Measurements from ENCODE around the gene GALNTL6. TPM values are rescaled to one million over a fixed set of nuclear protein-coding genes. Genes with fewer than 3 reads are reported as not detected.
"Not testable (repeated sequence)": the region's sequence is repeated elsewhere in the genome, so short reads cannot be mapped to it uniquely, and the experiment has no call there.

Gene GALNTL6
- total RNA-seq, 1 donor from 2014 or later, result 0.35 TPM

DNA sequence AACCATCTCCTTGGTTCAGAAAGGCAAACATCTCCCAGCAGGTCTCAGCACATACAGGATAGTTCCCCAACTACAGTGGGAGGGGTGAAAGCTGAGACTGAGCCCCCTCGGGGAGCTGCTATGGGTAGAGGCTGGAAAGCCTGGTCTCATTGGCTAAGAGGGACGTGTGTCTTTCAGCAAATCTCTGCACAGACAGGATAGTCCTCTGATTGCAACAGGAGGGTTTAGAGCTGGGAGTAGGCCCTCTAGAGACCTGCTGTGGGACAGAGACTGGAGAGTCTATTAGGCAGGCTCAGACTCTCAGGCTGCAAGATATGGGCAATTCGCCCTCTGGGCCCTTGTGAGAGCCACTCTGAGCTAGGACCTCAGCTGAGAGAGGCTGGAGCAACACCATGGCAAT, 1083.8 kb downstream of the GALNTL6 start:
- DNase-seq (ENCODE audit: extremely low read depth, low read depth, low spot score), result no peak

DNA sequence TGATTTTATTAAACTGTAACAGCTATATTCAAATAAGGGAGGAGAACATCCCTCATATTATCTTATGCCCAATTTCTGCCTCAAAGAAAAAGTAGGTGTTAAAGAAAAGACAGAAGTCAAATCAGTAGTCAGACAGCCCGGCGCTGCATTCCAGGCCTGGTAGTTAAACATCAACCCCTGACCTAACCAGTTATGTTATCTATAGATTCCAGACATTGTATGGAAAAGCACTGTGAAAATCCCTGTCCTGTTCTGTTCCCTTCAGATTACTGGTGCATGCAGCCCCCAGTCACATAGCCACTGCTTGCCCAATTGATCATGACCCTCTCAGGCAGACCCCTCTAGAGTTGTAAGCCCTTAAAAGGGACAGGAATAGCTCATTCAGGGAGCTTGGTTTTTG, 1085.5 kb downstream of the GALNTL6 start:
- DNase-seq (ENCODE audit: extremely low read depth, low read depth, low spot score), result no peak

DNA sequence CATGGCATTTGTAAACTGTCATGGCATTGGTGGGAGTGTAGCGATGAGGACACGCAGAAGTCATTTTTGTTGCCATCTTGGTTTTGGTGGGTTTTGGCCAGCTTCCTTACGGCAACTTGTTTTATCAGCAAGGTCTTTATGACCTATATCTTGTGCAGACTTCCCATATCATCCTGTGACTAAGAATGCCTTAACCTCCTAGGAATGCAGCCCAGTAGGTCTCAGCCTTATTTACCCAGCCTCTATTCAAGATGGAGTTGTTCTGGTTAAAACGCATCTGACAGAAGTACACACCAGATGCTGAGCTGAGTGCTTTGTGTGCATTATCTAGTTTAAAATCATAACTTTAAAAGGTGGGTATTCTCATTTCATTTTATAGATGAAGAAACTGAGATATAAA, 1086.7 kb downstream of the GALNTL6 start:
- DNase-seq (ENCODE audit: extremely low read depth, low read depth, low spot score), result no peak

DNA sequence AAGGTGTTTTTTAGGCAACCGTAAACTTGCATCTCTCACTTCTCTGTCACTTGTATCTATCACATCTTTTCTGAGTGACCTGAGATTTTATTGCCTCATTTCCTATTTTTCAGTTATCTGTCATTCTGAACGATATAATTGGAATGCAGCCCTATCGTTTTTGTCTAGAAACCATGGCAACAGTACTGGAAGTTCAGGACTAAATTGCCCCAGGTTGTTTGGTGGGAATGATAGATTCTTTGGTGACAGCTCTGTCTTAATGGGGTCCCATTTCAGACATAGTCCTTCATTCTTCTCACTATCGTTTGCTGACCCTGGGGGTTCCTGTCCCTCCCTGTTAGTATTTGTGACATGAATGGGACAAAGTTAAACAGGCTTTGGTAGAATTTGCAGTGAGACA, 1087.7 kb downstream of the GALNTL6 start:
- DNase-seq (ENCODE audit: extremely low read depth, low read depth, low spot score), result no peak

DNA sequence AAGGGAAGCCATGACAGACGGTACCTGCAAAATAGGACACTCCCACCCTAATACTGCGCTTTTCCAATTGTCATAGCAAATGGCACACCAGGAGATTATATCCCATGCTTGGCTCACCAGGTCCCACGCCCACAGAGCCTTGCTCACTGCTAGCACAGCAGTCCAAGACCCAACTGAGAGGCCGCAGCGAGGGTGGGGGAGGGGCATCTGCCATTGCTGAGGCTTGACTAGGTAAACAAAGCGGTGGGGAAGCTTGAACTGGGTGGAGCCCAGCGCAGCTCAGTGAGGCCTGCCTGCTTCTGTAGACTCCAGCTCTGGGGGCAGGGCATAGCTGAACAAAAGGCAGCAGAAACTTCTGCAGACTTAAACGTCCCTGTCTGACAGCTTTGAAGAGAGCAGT, 1099.3 kb downstream of the GALNTL6 start:
- not testable (repeated sequence) for DNase-seq (ENCODE audit: extremely low read depth, low read depth, low spot score)

DNA sequence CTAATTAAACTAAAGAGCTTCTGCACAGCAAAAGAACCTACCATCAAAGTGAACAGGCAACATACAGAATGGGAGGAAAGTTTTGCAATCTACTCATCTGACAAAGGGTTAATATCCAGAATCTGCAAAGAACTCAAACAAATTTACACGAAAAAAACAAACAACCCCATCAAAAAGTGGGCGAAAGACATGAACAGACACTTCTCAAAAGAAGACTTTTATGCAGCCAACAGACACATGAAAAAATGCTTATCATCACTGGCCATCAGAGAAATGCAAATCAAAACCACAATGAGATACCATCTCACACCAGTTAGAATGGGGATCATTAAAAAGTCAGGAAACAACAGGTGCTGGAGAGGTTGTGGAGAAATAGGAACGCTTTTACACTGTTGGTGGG, 1104.2 kb downstream of the GALNTL6 start:
- not testable (repeated sequence) for DNase-seq (ENCODE audit: extremely low read depth, low read depth, low spot score)

DNA sequence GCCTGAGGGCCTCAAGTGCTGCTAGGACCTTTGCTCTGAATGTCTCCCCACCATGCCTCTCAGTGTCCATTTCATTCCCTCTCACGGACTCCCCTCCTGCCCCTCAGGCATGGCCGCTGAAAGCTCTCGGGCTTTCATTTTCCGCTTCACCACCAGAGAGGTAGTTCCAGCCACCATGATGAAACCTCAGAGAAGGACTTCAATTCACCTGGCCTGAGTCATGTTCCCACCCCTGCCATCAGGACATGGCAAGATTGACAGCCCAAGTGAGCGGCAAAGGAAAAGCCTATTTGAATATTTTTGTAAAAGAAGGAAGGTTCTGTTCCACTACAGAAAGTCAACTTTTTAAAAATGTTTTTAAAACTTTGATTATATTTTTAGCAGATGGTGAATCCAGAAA, 1106.1 kb downstream of the GALNTL6 start:
- DNase-seq (ENCODE audit: extremely low read depth, low read depth, low spot score), result no peak

DNA sequence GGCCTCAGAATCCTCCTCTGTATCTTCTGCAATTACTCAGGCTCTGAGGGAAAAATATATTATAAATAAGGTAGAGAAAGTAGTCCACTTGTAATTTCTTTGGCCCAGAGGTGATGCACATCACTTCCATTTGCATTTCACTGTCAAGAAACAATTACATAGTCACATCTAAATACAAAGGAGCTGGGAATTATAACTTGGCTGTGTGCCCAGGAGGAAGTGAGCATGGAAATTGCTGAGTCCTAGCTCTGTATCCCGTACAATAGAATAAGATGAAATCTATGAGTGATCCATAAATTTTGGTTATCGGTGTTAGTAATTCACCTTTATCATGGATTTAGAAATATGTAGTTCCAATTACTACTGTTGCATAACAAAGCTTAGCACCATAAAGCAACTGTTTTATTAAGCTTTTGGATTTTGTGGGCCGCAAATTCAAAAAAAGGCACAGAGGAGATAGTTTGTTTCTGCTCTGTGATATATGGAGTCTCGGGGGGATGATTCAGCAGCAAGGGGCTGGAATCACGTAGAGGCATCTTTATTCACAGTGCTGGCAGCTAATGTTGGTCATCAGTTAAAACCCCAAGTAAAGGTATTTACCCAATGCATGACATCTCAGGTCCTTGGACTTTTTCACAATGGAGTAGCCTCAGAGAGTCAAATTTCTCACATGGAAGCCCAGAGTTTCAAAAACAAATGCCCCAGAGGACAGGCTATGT, 1114.1 kb downstream of the GALNTL6 start:
- no peak for DNase-seq (ENCODE audit: extremely low read depth, low read depth, low spot score)

DNA sequence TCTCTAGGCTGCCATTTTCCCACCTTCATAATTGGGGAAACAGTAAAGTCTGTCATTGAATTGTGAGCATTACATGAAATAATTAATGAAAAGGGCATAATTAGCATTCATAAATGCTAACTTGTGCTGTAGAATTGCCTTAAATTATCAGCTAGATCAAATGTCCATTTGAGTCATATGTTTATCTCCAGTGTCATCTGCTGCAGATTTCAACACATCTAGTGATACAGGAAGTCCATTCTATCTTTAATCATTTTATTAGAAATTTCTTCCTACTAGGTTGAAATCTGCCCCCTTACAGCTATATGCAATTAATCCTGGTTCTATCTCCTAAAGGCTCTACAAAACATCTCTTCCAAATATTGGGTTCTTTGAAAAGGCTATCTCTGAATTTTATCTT, 1115.1 kb downstream of the GALNTL6 start:
- no peak for DNase-seq (ENCODE audit: extremely low read depth, low read depth, low spot score)

DNA sequence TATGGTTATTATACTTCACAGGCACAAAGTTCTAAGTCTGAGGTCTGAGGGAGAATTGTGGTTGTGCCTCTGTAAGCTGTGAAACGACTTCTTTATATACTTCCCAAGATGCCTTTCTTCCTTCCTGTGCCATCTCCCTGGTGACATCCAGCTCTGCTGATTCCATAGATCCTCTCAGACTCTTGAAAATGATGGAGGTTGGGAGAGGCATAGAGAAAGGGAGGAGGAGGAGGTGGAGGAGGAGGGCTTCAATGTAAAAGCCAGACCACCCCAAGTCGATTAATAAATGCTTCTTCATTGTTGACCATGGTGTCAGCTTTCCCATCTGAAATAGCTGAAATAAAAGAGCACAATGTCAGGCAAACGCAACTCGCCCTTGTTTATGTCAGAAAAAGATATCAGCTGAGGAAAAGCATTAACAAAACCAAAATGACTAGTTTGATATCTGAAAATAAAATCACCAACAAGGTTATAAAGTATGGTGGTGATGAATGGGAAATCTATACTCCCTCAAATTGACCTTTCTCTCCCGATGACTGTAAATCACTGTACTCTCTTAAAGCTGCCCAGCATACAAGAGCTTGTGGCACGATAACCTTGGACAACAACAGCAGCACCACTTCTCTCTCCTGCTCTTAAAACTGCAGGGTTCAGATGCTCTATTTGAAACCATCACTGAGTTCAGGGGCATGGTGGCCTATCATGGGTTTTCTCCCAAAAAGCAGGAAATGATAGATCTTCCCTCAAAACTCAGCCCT, 1125.0 kb downstream of the GALNTL6 start:
- no peak for DNase-seq (ENCODE audit: extremely low read depth, low read depth, low spot score)

DNA sequence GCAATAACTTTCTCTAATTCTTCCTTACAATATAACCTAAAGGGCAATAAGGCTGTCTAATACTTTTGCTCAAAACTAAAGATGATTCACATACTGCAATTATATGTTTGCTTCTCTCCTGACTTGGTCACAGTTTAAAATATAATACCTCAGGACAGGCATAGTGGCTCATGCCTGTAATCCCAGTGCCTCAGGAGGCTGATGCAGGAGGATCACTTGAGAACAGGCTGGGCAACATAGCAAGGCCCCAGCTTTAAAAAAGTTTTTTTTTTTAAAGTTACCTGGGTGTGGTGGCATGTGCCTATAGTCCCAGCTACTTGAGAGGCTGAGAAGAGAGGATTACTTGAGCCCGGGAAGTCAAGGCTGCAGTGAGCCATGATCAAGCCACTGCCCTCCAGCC, 1125.7 kb downstream of the GALNTL6 start:
- no peak for DNase-seq (ENCODE audit: extremely low read depth, low read depth, low spot score)

DNA sequence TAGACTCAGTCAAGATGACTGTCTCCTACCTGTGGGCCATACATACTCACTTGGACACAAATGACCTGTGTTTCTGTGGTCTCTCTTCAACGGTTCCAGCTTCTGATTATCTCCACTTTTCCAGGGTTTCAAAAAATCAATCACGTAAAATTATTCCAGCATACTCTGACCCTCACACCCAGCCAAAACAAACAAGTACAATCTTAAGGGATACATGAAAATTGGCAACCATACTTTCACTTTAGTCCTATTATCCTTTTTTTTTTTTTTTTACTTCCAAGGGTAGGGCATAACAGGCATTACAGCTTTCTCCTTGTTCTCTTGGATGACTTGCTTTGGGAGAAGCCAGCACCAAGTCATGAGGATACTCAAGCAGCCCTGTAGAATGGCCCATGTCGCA, 1129.6 kb downstream of the GALNTL6 start:
- DNase-seq (ENCODE audit: extremely low read depth, low read depth, low spot score), result no peak

DNA sequence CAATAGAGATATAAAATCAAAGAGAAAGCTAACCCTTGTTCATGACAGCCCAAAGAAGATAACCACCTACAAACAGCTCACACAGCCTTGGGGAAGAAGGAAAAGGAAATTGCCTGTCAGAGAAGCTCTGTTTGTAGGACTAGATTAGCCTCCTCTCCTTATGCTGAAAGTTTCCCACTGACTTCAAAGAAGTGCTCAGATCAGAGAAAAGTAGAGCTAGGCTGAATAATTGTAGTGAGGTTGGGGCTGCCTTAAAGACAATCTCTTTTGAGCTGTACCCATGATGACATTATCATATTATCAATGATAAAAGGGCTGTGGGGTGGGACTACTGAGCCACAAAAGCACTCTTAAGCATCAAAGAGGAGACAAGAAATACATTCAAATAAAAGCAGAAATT, 1132.4 kb downstream of the GALNTL6 start:
- DNase-seq (ENCODE audit: extremely low read depth, low read depth, low spot score), result no peak

DNA sequence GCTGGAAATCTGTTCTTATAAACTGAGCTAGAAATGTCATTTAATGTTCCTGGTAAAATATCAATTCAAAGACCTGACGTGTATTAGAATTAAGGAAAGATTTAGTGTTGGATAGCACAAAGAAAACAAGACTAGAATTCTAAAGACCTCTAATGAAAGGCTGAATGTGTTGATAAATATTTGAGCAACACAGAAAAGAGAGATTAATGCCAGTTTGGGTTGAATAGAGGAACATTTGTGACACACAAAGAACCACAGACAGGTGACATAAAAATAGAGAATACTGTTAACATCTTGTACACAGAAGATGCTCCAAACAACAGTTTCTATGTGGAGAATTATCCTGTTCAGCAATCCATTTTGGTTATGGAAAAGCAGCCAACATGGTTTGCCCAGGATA, 1133.3 kb downstream of the GALNTL6 start:
- no peak for DNase-seq (ENCODE audit: extremely low read depth, low read depth, low spot score)

DNA sequence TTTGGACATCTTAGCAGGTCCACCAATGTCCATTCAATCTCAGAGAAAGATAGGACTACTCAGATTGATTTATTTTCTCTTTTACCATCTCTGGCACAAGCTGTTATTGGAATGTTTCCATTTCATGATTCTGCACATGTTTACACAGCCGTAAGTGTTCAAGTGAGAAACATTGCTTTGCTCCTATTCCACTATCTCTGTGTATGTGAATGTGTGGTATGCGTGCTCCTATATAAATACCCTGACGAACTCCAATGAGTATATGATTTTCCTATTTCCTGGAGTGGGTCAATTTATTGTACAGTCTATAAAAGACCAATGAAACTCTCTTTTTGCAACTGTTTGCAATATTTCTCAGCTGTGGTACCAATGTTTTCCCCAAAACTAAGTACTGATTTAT, 1134.4 kb downstream of the GALNTL6 start:
- no peak for DNase-seq (ENCODE audit: extremely low read depth, low read depth, low spot score)

DNA sequence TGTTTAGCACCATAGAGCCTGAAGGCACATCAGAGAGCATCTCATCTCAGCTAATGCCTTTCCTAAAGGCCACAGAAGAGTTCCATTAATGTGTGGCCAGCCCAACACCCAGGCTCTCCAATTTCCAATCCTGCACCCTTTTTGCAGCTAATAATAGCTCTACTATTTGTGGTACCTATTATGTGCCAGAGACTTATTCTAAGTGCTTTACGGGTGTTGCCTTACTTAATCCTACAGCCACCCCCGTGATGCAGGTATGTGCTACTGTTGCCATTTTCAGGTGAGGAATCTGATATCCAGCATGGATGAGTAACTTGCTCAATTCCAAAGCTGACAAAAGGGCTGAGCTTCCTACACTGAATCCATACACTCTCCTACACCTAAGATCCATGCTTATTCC, 1137.8 kb downstream of the GALNTL6 start:
- DNase-seq (ENCODE audit: extremely low read depth, low read depth, low spot score), result no peak

DNA sequence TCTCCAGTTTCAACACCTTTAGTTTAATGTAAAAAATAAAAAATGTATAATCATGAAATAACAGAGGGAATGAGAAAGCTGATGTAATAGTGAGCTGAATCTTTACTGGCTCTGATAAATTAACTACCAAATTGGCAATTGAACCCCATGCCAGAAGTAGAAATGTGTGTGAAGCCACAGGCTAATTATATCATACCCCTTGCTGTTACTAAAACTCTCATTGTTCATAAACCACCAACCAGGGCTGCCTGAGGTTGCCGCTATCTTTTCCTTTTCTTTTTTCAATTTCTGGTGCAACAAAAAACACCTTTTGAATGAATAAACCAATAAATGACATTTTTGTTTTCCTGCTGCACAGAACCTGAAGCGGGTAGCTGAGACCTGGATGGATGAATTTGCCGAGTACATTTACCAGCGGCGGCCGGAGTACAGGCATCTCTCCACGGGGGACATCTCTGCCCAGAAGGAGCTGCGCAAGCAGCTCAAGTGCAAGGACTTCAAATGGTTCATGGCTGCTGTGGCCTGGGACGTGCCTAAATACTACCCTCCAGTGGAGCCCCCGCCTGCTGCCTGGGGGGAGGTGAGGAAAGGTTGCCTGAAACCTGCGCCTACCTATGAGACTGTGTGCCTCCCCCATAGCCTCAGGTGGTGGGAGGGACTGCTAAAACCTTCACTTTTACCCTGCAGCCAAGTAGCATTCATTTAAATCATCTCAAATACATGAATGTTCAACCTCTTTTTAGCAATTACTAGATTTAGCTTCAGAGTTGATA, 1138.7 kb downstream of the GALNTL6 start:
- DNase-seq (ENCODE audit: extremely low read depth, low read depth, low spot score), result no peak

DNA sequence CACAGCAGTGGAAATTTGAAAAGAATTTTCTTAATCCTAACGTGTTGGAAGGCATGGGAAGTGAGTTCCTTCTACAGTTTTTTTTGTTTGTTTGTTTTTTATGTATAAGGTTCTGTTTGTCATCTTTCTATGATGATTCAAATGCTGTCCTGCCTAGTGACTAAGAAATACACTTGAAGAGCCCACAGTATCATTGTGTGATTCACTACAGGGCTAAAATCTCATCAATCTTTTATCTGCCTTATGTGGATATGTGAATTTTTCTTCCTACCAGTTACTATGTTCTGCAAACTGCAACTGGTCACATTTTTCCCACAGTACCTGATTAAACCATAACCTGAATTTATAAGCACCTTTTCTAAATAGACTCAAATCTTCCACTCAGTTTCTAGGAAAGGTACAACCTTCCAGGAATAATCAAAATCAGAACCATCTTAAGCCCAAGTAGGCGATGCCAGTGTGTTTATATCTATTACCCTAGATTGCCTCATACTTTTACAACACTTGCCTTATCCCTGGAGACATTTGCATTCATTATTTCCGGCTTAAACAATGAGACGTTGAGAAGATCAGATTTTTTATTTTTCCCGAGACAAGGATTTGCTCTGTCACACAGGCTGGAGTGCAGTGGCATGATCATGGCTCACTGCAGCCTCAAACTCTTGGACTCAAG, 1140.8 kb downstream of the GALNTL6 start:
- no peak for DNase-seq (ENCODE audit: extremely low read depth, low read depth, low spot score)

DNA sequence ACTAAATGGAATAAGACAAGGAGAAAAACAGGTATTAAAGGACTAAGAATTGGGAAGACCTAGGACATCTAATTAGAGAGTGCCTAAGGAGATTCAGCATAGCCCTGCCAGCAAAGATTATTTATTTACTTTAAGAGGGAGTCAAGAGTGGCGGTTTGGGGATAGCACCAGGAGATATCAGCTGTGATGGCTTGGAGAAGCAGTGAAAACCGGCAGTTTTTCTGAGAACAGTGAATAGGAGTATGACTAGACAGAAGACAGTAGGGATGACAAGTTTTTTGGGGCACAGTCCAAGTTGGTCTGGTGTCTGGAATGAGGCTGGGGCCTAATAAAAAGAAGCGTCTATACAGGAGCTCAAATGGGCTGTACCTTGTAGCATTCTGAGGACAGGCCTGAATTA, 1143.1 kb downstream of the GALNTL6 start:
- not testable (repeated sequence) for DNase-seq (ENCODE audit: extremely low read depth, low read depth, low spot score)

DNA sequence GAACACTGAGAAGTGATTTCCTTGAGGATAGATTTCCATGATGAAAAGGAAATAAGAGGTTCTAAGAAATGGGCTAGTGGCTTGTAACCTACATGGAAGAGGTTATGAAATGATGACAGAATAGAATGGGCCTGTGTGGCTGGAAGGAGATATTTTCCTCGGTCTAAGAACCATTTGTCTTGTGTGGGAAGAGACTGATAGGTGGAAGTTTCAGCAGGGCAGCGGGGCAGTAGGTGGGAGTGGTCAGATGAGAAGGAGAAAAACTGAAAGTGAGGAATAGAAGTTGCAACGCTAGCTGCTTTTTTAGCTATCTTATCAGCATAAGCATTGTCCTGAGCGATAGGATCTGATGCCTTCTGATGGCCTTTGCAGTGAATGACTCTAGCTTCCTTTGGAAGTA, 1144.0 kb downstream of the GALNTL6 start:
- no peak for DNase-seq (ENCODE audit: extremely low read depth, low read depth, low spot score)

All from glomerular endothelial cell (primary cell).